Spleen (tissue), 11 donors: ENCODE results near the gene SLC9A8. TPM values are rescaled to one million over a fixed set of nuclear protein-coding genes. Genes with fewer than 3 reads are reported as not detected.

ENCODE experiments used
- DNase-seq: peaks from one replicate; pipeline ENCODE4 v3.0.0-alpha.2; 2020
- H3K27ac ChIP-seq, 8 donors: fragments of 200-600 bp; sonication (generic) in 7 of 8; 1 replicate in 4 of 8; 2 replicates in 4 of 8; pipeline versions ENCODE4 v1.5.0 to v1.8.0; 2016 to 2021; ENCODE audit warnings: inconsistent platforms in 4 of 8, mild to moderate bottlenecking in 4 of 8, moderate library complexity in 1 of 8
- H3K27me3 ChIP-seq, 7 donors: fragments of 200-600 bp; sonication (generic) in 6 of 7; replicated peaks in 1 of 7; 1 replicate in 4 of 7; 2 replicates in 3 of 7; pipeline versions ENCODE4 v1.5.0 to v1.8.0; 2016 to 2021; ENCODE audit warnings: inconsistent platforms in 3 of 7, mild to moderate bottlenecking in 1 of 7
- H3K36me3 ChIP-seq, 6 donors: fragments of 200-600 bp; sonication (generic) in 5 of 6; 1 replicate in 4 of 6; 2 replicates in 2 of 6; pipeline versions ENCODE4 v1.5.0 to v1.8.0; 2016 to 2021; ENCODE audit warnings: inconsistent platforms in 2 of 6
- H3K4me1 ChIP-seq, 6 donors: fragments of 200-600 bp; sonication (generic) in 5 of 6; 1 replicate in 3 of 6; 2 replicates in 3 of 6; pipeline versions ENCODE4 v1.5.0 to v1.8.0; 2016 to 2021; ENCODE audit warnings: inconsistent platforms in 3 of 6
- H3K4me3 ChIP-seq, 8 donors: fragments of 200-600 bp; sonication (generic) in 7 of 8; 1 replicate in 4 of 8; 2 replicates in 4 of 8; pipeline versions ENCODE4 v1.5.0 to v1.8.0; 2016 to 2021; ENCODE audit warnings: inconsistent platforms in 4 of 8, mild to moderate bottlenecking in 4 of 8, moderate library complexity in 2 of 8
- H3K9me3 ChIP-seq, 8 donors: fragments of 200-600 bp; sonication (generic) in 7 of 8; 1 replicate in 4 of 8; 2 replicates in 4 of 8; pipeline versions ENCODE4 v1.5.0 to v1.8.0; 2016 to 2021; ENCODE audit warnings: inconsistent platforms in 4 of 8
- CTCF ChIP-seq, 11 experiments: fragments of 200-600 bp in 7 of 11; fragments of 450-650 bp in 4 of 11; sonication (generic) in 4 of 11; IDR thresholded peaks in 8 of 11; conservative IDR thresholded peaks in 3 of 11; 1 replicate in 7 of 11; 2 replicates in 4 of 11; pipeline versions ENCODE4 v1.4.0 to v1.8.0; 2016 to 2021; ENCODE audit warnings: antibody characterized with exemption in 11 of 11, inconsistent platforms in 4 of 11, mild to moderate bottlenecking in 1 of 11
- POLR2A ChIP-seq, 3 donors: fragments of 450-650 bp; IDR thresholded peaks; one replicate each; pipeline ENCODE4 v1.5.1; 2017; ENCODE audit warnings: antibody characterized with exemption in 3 of 3, mild to moderate bottlenecking in 1 of 3
- POLR2AphosphoS5 ChIP-seq, 3 donors: sonication (generic); formaldehyde crosslinking; IDR thresholded peaks; one replicate each; pipeline ENCODE4 v1.5.1; 2017; ENCODE audit warnings: antibody characterized with exemption in 3 of 3
- WGBS, 5 donors: extraction: QIAGEN DNeasy Blood & Tissue Kit in 3 of 5; methylation state at CpG; one replicate each; pipeline versions ENCODE4 v1.1.5 to v1.1.7; 2013 to 2018; 5-methylcytosine and 5-hydroxymethylcytosine counted together
- intact Hi-C: fragments of 100-400 bp; cut with DNase I; formaldehyde crosslinking; loops from one replicate; pipeline ENCODE4 v1.15.0; 2023; ENCODE audit warnings: low total_unique reads
- polyA plus RNA-seq, 3 donors: library from polyadenylated mRNA; stranded (reverse); fragments of 200-250 nt; gene quantifications; one replicate each; pipeline ENCODE4 v1.2.1, GENCODE V29; 2013
- total RNA-seq, 7 donors: library from RNA; depleted of rRNA in 3 of 7; stranded (reverse); fragments of >200 nt in 3 of 7; fragmentation: NEBNext Ultra II Directional in 4 of 7; extraction: Animal tissue kit (Norgen Biotek cat#: 25700) in 4 of 7; gene quantifications; one replicate each; pipeline versions ENCODE4 v1.1.0 to v1.2.1, GENCODE V29; 2016 to 2021
- donor health status: healthy with polysubstance abuse.
- donor health status: DM: no; HTN: no; CAD: no; lungs with moderate emphysema.
- donor health status: DM: no; HTN: no; CAD: no.
- donor health status: Bipolar disorder and iron deficiency.
- donor health status: healthy.
- donor health status: DM: no; HTN: no; CAD: no.
- donor health status: DM: yes; HTN: yes; CAD: no.

The SLC9A8 gene
- total and polyA plus RNA-seq, 10 donors: 4.6 to 35.3 (median 22.3) TPM

GRCh38 chr20:49843139-49843538, 30.5 kb downstream of the SLC9A8 start:
- Histone ChIP-seq H3K27me3 (no peaks in the 10 kb centered on the region), H3K36me3 (peaks cover 0 to 66% (median 25%) of the 10 kb centered on the region in 6 donors), H3K4me1 (peaks cover 0 to 59% (median 13%) of the 10 kb centered on the region in 6 donors), H3K4me3 (no peak overlapping the region), H3K9me3 (peaks cover 0 to 4% (median 0%) of the 10 kb centered on the region in 8 donors), H3K27ac (peak overlapping the region in 3 of 8 donors; percentile 56 to 72 (median 59))
- DNase-seq: no peak
- 51 to 58% (median 58%) methylated on average over 3 of the region's 3 CpGs for WGBS, 5 donors
- TF ChIP-seq POLR2AphosphoS5 (IDR thresholded peaks at IDR 0.05) (no peak), CTCF (IDR thresholded peaks at IDR 0.05 in 8 of 11, conservative IDR thresholded peaks at IDR 0.05 in 3 of 11) (no peak), POLR2A (IDR thresholded peaks at IDR 0.05) (no peak)
- intact Hi-C loops: no loop called here

GRCh38 chr20:49843770-49844380, 31.2 kb downstream of the SLC9A8 start:
- H3K4me3 ChIP-seq: no peak overlapping the region
- H3K27me3 ChIP-seq: no peaks in the 10 kb centered on the region
- H3K9me3 ChIP-seq: peaks cover 0 to 4% (median 0%) of the 10 kb centered on the region in 8 donors
- 69 to 80% (median 71%) methylated on average over 4 of the region's 4 CpGs for WGBS, 5 donors
- DNase-seq: no peak
- intact Hi-C loops: no loop called here
- peak overlapping the region in 7 of 8 donors; percentile 5 to 72 (median 56) for H3K27ac ChIP-seq
- TF ChIP-seq POLR2A (IDR thresholded peaks at IDR 0.05): no peak
- no peak for TF ChIP-seq CTCF (IDR thresholded peaks at IDR 0.05 in 8 of 11, conservative IDR thresholded peaks at IDR 0.05 in 3 of 11)
- no peak for TF ChIP-seq POLR2AphosphoS5 (IDR thresholded peaks at IDR 0.05)
- H3K4me1 ChIP-seq: peaks cover 0 to 51% (median 13%) of the 10 kb centered on the region in 6 donors
- peaks cover 0 to 67% (median 32%) of the 10 kb centered on the region in 6 donors for H3K36me3 ChIP-seq

GRCh38 chr20:49845060-49845459, 32.4 kb downstream of the SLC9A8 start:
- 77 to 81% (median 78%) methylated on average over 1 of the region's 1 CpG for WGBS, 5 donors
- no peak for TF ChIP-seq CTCF (IDR thresholded peaks at IDR 0.05 in 8 of 11, conservative IDR thresholded peaks at IDR 0.05 in 3 of 11)
- TF ChIP-seq POLR2A (IDR thresholded peaks at IDR 0.05): no peak
- TF ChIP-seq POLR2AphosphoS5 (IDR thresholded peaks at IDR 0.05): no peak
- no peak overlapping the region for H3K4me3 ChIP-seq
- peak overlapping the region in 7 of 8 donors; percentile 28 to 72 (median 43) for H3K27ac ChIP-seq
- H3K27me3 ChIP-seq: no peaks in the 10 kb centered on the region
- no peak for DNase-seq
- H3K4me1 ChIP-seq: peaks cover 0 to 48% (median 13%) of the 10 kb centered on the region in 6 donors
- peaks cover 0 to 68% (median 37%) of the 10 kb centered on the region in 6 donors for H3K36me3 ChIP-seq
- peaks cover 0 to 4% (median 0%) of the 10 kb centered on the region in 8 donors for H3K9me3 ChIP-seq
- intact Hi-C loops: no loop called here

- intact Hi-C loops: loop anchor here (2.0 kb wide), 1 partner anchor 236 kb away; no protein-coding TSS in a partner anchor
- H3K4me3 ChIP-seq: no peak overlapping the region
Observed at GRCh38 chr20:49846206-49846807, 33.7 kb downstream of the SLC9A8 start.

More at GRCh38 chr20:49846206-49846807, 33.7 kb downstream of the SLC9A8 start:
- 60 to 73% (median 64%) methylated on average over 6 of the region's 6 CpGs for WGBS, 5 donors
- DNase-seq: no peak
- peaks cover 0 to 4% (median 0%) of the 10 kb centered on the region in 8 donors for H3K9me3 ChIP-seq
- H3K4me1 ChIP-seq: peaks cover 0 to 61% (median 18%) of the 10 kb centered on the region in 6 donors
- no peaks in the 10 kb centered on the region for H3K27me3 ChIP-seq
- H3K27ac ChIP-seq: peak overlapping the region in 5 of 8 donors; percentile 29 to 72 (median 56)
- TF ChIP-seq POLR2AphosphoS5 (IDR thresholded peaks at IDR 0.05) (no peak), CTCF (IDR thresholded peaks at IDR 0.05 in 8 of 11, conservative IDR thresholded peaks at IDR 0.05 in 3 of 11) (peak in 10 of 11 experiments; percentile 22 to 81 (median 70))
- H3K36me3 ChIP-seq: peaks cover 0 to 68% (median 33%) of the 10 kb centered on the region in 6 donors
